Fibroblast of mammary gland (primary cell): ENCODE data around the gene PBX2.
"Not testable (repeated sequence)": the region's sequence is repeated elsewhere in the genome, so short reads cannot be mapped to it uniquely, and the experiment has no call there.

Experiments used
- DNase-seq: peaks from one replicate; pipeline ENCODE4 v3.0.0-alpha.2; 2010; ENCODE audit warnings: low read depth
- H3K4me3 ChIP-seq: 2 replicates; pipeline ENCODE4 v1.5.1; 2011; ENCODE audit warnings: low read depth, mild to moderate bottlenecking, low read length, moderate library complexity; ENCODE audit not compliant: control insufficient read depth
- CTCF ChIP-seq: conservative IDR thresholded peaks from 2 replicates; pipeline ENCODE4 v1.5.1; 2011; ENCODE audit warnings: low read depth, low read length, inconsistent platforms; ENCODE audit not compliant: control insufficient read depth, insufficient read depth

PBX2 gene

GRCh38 chr6:32191696-32192607, 1.9 kb upstream of the PBX2 start:
- no peak overlapping the region for H3K4me3 ChIP-seq
- no peak for TF ChIP-seq CTCF
- DNase-seq: no peak

DNA sequence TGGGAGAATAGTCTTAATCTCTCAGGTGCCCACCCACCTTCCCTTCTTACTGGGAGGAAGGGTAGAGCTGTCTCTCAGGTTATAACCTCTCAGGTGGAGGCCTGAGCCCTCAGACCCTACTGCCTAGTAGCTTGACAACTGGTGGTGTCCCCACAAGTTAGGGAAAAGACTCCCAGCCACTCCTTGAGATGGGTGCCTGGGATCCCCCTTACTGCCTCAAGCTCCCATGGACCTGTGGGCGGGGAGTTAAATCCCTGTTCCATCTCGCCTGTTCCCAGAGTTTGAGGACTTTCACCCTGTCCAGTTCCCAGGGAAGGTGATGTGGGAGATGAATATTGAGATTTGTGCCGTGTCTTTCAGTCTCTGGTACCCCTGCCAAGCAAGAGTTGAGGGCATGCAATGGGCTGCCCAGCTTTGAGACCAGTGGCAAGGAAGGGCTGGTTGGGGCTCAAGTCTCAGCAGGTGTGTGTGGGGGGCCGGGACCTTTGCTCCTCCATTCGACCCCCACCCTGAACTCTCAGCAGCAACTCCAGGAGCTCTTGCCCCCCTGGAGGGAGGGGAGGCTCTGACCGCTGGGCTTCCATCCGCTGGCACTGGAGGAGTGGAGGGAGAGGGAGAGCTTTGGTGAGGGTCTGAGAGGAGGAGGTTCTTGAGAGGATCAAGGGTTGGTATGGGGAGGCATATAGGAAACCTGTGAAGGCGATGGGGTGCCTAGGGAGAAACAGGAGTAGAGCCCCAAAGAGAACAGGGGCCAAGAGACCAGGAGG, 1.1 kb upstream of the PBX2 start:
- H3K4me3 ChIP-seq: no peak overlapping the region
- no peak for TF ChIP-seq CTCF
- no peak for DNase-seq

- DNase-seq: no peak
- no peak for TF ChIP-seq CTCF
- H3K4me3 ChIP-seq: peak overlapping the region; percentile 70
These were observed 304 bp downstream of the PBX2 start for GRCh38 chr6:32189742-32190053.

- no peak for TF ChIP-seq CTCF
- DNase-seq: no peak
- H3K4me3 ChIP-seq: peak overlapping the region; percentile 70
These were observed 797 bp downstream of the PBX2 start for GRCh38 chr6:32189069-32189741.

DNA sequence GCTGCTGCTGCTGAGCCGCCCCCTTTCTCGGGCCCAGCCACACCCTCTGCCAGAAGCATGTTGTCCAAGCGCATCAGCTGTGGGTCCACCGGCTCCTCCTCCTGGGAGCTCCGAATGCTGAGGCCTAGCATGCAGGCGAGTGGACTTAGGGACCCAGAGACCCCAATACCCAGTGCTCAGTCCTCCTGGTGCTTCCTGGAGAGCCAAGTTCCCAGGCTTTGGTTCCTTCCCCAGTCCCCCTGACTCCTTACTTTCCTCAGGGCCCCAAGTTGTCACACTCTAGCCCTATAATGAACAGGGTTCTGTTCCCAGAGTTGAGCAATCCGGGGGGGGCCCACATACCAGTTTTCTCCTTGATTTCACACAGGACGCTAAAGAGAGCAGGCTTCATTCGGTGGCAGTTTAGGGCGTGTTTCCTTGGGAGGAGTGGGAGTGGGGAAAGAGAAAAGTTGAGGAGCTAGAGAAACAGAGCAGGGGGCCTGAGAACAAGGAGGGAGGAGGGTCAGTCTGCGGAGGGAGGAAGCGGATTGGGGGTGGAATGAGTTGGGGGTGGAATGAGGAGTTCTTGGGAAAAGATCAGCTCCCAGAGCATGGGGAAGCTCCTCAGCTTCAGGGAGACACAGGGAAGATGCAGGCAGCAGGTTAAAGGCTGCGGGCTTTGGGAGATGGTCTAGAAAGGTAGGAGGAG, 1.5 kb downstream of the PBX2 start:
- peak overlapping the region; percentile 70 for H3K4me3 ChIP-seq
- TF ChIP-seq CTCF: no peak
- no peak for DNase-seq

GRCh38 chr6:32187725-32188380, 2.1 kb downstream of the PBX2 start:
- H3K4me3 ChIP-seq: peak overlapping the region; percentile 13
- not testable (repeated sequence) for DNase-seq
